GM18519 (cell line): Measurements from ENCODE around the gene FCRL6.

Experiments used
- ATAC-seq: cut with Tn5 transposase; IDR thresholded peaks from one replicate; pipeline ENCODE4 v1.9.1; 2021; ENCODE audit warnings: mild to moderate bottlenecking, moderate library complexity; ENCODE audit not compliant: unreplicated experiment, low FRiP score

Gene FCRL6

GRCh38 chr1:159802111-159802510, at the start of gene FCRL6:
TSS of gene FCRL6 (plus strand) at chr1:159802360. CDS start at chr1:159802425, 65 bp downstream.
- no peak for ATAC-seq

GRCh38 chr1:159753386-159753785, 48.8 kb upstream of the FCRL6 start:
- no peak for ATAC-seq

GRCh38 chr1:159755451-159756007, 46.6 kb upstream of the FCRL6 start:
- ATAC-seq = no peak

- ATAC-seq = no peak
Observed at GRCh38 chr1:159756397-159756796, 45.8 kb upstream of the FCRL6 start.

- ATAC-seq = no peak
Observed at GRCh38 chr1:159763686-159764085, 38.5 kb upstream of the FCRL6 start.

- no peak for ATAC-seq
Observed at GRCh38 chr1:159765806-159766205, 36.4 kb upstream of the FCRL6 start.

- no peak for ATAC-seq
Observed at GRCh38 chr1:159771127-159771895, 30.8 kb upstream of the FCRL6 start.

- no peak for ATAC-seq
Observed at GRCh38 chr1:159774465-159774864, 27.7 kb upstream of the FCRL6 start.

- no peak for ATAC-seq
Observed at GRCh38 chr1:159775716-159776115, 26.4 kb upstream of the FCRL6 start.

GRCh38 chr1:159778266-159778665, 23.9 kb upstream of the FCRL6 start:
- no peak for ATAC-seq

- no peak for ATAC-seq
Observed at GRCh38 chr1:159779403-159779851, 22.7 kb upstream of the FCRL6 start.

GRCh38 chr1:159780583-159781582, 21.3 kb upstream of the FCRL6 start, which contains the start of gene DUSP23:
TSS of gene DUSP23 (plus strand) at chr1:159780962. CDS start at chr1:159781101, 139 bp downstream.
- peak; percentile 94 for ATAC-seq

- ATAC-seq = no peak
Observed at GRCh38 chr1:159781992-159782391, 20.2 kb upstream of the FCRL6 start.

- ATAC-seq = no peak
Observed at GRCh38 chr1:159783724-159784123, 18.4 kb upstream of the FCRL6 start.

GRCh38 chr1:159786465-159786864, 15.7 kb upstream of the FCRL6 start:
- ATAC-seq = no peak

- ATAC-seq = no peak
Observed at GRCh38 chr1:159786966-159787365, 15.2 kb upstream of the FCRL6 start.

- ATAC-seq = no peak
Observed at GRCh38 chr1:159790237-159790917, 11.8 kb upstream of the FCRL6 start.

- ATAC-seq = no peak
Observed at GRCh38 chr1:159791031-159791430, 11.1 kb upstream of the FCRL6 start.

GRCh38 chr1:159791461-159791860, 10.7 kb upstream of the FCRL6 start:
- ATAC-seq = no peak

- ATAC-seq = no peak
Observed at GRCh38 chr1:159795534-159795933, 6.6 kb upstream of the FCRL6 start.
